Peyer's patch (tissue), 4 donors: ENCODE measurements around the gene GAS6.

Experiments used
- CTCF ChIP-seq, 6 experiments: fragments of 450-650 bp in 4 of 6; fragments of 200-600 bp in 2 of 6; sonication (generic) in 1 of 6; IDR thresholded peaks; one replicate each; pipeline ENCODE4 v1.5.1; 2017 to 2019; ENCODE audit warnings: antibody characterized with exemption in 6 of 6, mild to moderate bottlenecking in 3 of 6, moderate library complexity in 1 of 6
- POLR2A ChIP-seq, 2 donors: fragments of 450-650 bp; IDR thresholded peaks; one replicate each; pipeline ENCODE4 v1.5.1; 2017; ENCODE audit warnings: antibody characterized with exemption in 2 of 2, mild to moderate bottlenecking in 2 of 2, moderate library complexity in 2 of 2

GRCh38 chr13:113849546-113849945, 14.3 kb downstream of the GAS6 start:
- TF ChIP-seq CTCF (IDR thresholded peaks at IDR 0.05) (no peak), POLR2A (IDR thresholded peaks at IDR 0.05) (no peak)
